HG03196 (cell line): ENCODE measurements around the gene FOLR1.

Experiments used
- ATAC-seq: cut with Tn5 transposase; IDR thresholded peaks from one replicate; pipeline ENCODE4 v1.9.1; 2021; ENCODE audit not compliant: unreplicated experiment

FOLR1 gene

DNA sequence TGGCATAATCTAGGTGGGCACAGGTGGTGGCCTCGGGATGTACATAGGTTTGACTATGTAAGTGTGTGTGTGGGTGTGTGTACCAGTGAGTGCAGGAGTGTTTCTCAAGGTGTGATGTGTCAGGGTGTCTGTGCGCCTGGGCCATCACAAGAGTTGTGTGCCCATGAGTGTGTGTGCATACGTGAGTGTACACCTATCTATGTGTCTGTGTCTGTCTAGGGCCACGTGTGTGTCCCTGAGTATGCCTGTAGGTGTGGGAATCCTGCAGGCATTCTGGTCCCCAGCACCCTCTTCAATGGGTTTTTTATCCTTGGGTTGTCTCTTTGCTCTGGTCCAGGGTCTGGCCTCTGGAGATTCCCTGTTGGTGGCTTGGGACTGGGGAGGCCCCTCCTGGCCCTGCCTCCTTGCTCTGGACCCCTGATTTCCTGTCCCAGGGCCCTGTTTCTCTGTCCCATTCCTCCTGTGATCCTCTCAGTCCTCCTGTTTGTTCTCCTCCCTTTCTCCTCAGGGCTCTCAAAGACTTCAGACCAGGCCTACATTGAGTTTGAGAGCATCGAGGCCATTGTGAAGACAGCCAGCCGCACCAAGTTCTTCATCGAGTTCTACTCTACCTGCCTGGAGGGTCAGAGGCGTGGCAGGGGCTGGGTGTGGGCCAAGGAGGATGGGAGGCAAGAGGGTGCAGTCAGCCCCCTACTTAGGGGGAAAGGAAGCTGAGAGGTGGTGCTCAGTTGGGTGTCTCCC is 42.0 kb downstream of the FOLR1 start:
- ATAC-seq: no peak

GRCh38 chr11:72234514-72234830 is 42.5 kb downstream of the FOLR1 start:
- no peak for ATAC-seq

DNA sequence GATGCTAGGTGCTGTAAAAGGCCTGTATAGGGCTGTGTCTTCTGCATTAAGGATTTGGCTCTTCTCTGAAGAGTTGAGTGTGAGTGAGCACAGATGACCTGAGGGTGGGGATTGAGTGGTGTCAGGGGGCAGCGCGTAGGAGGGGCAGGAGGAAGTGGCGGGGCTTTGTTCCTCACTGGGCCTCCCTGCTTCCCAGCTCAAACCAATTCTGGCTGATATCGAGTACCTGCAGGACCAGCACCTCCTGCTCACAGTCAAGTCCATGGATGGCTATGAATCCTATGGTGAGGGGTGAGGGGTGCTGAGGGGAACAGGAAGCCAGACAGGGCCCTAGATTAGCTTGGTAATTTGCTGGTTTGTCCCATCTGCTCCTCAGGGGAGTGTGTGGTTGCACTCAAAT is 43.0 kb downstream of the FOLR1 start:
- ATAC-seq: no peak

- ATAC-seq: no peak
Observed at GRCh38 chr11:72235351-72236057, 43.6 kb downstream of the FOLR1 start.

GRCh38 chr11:72236083-72236697 is 44.2 kb downstream of the FOLR1 start:
- no peak for ATAC-seq

- ATAC-seq: no peak
Observed at GRCh38 chr11:72236774-72237111, 44.8 kb downstream of the FOLR1 start.

GRCh38 chr11:72237112-72237931 is 45.4 kb downstream of the FOLR1 start:
- no peak for ATAC-seq

DNA sequence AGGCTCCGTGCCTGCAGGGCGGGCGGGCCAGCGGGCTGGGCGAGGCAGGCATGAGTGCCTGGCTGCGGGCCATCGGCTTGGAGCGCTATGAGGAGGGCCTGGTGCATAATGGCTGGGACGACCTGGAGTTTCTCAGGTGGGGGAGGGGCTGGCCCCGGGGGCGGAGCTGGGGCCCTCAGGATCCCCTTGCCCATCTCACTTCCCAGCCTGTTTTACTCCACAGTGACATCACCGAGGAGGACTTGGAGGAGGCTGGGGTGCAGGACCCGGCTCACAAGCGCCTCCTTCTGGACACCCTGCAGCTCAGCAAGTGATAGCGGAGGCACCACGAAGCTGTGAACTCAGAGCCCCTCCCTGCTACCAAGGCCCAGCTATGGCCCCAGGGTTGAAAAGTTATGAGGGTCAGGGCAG is 46.1 kb downstream of the FOLR1 start:
- no peak for ATAC-seq

- ATAC-seq: no peak
Observed at GRCh38 chr11:72238492-72239312, 46.8 kb downstream of the FOLR1 start.

- no peak for ATAC-seq
Observed at GRCh38 chr11:72239313-72239848, 47.4 kb downstream of the FOLR1 start.

DNA sequence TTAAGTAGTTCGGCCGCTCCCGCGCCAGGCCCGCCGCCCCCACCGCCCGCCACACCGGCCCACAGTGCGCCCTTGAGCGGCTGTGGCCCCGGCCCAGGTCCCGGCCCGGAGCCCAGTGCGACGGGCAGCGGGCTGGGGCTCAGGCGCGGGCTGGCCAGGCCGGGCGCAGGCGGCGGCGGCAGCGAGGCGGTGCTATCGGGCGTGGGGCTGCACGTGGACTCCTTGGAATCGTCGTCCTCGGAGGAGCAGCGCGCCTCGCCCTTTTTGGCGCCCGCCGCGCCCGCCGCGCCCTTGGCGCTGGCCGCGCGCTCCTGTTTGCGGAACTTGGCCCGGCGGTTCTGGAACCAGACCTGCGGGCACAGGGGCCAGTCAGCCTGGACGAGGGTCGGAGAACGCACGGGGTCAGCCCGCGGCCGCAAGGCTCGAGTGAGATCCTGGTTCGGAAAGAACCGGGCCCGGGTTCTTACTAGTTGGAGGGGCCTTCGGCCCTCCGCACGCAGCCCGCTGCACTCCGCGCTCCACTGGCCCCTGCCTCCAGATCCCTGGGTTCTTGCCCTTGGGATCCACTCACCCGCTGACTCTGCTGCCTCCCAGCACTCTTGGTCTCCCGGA is 48.0 kb downstream of the FOLR1 start:
- ATAC-seq: no peak

DNA sequence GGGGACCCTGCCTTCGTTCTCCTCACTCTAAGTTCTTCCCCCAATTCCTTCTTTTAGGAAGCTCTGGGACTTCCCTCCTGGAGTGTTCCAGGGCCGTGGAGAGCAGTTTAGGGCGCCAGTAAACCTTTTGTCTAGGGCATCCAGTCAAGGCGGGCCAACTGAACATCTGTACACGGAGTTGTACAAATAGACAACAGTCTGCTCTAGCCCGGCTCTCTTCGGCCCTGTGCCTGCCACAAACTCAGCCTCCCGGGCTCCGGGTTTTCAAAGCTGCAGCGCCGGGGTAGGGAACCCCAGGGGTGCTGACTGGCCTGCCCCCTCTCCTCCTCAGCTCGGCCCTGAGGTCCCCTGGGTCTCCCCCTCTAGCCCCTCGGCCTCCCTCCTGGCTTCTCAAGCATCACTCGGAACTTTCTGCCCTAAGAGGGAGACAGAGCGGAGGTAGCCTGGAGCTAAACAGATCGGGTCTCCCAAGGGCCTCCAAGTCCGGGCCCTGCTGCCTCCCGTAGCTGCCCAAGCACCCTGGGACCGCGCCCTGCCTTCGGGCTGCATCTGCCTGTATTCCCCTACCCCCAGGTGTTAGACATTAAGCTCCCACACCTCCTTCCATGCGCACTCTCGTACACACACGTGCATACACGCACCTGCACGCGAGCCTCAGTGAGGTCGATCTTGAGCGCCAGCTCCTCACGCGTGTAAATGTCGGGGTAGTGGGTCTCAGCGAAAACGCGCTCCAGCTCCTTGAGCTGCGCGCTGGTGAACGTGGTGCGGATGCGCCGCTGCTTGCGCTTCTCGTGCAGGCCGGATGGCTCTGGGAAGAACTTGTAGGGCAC is 48.7 kb downstream of the FOLR1 start:
- no peak for ATAC-seq

GRCh38 chr11:72241291-72241781 is 49.4 kb downstream of the FOLR1 start:
- ATAC-seq: no peak

- no peak for ATAC-seq
Observed at GRCh38 chr11:72242141-72242540, 50.2 kb downstream of the FOLR1 start.

- no peak for ATAC-seq
Observed at GRCh38 chr11:72243173-72244059, 51.5 kb downstream of the FOLR1 start.

GRCh38 chr11:72244060-72244360 is 52.1 kb downstream of the FOLR1 start, which contains the start of gene PHOX2A:
TSS of gene PHOX2A (minus strand) at chr11:72244176. CDS start at chr11:72244004, 172 bp downstream.
- ATAC-seq: no peak

GRCh38 chr11:72244361-72245262 is 52.7 kb downstream of the FOLR1 start:
- no peak for ATAC-seq
